Measurements from ENCODE around the gene JUND. TPM values are rescaled to one million over a fixed set of nuclear protein-coding genes. Genes with fewer than 3 reads are reported as not detected.

JUND gene
- total RNA-seq, 1 experiment from 2014 or later, result 221 TPM

- no peak overlapping the region for H3K4me2 ChIP-seq (ENCODE audit: low read length)
- ChIA-PET CTCF (no interaction called here), POLR2A (interaction anchor here (1.2 kb wide), 1 partner anchor 9 kb away, joined by 4 read pairs; no protein-coding TSS in a partner anchor), RAD21 (ENCODE audit: low non-redundant PET in 1 of 2, low total read pairs in 2 of 2, uncharacterized antibody in 2 of 2, unreplicated experiment in 2 of 2) (no interaction called here)
- intact Hi-C loops (cut with micrococcal nuclease), result no loop called here
- no peak for ATAC-seq
- no peak overlapping the region for H2AFZ ChIP-seq (ENCODE audit: low read depth, low read length, poor library complexity, severe bottlenecking)
- DNase-seq (ENCODE audit: low read depth, low spot score), result no peak
- H3K79me2 ChIP-seq (ENCODE audit: insufficient read depth, low read length), result no peaks in the 10 kb centered on the region
- no peaks in the 10 kb centered on the region for H3K9me3 ChIP-seq (ENCODE audit: control insufficient read depth in 1 of 2, insufficient read depth in 1 of 2, low read depth in 1 of 2, low read length in 2 of 2)
- H3K9me2 ChIP-seq (ENCODE audit: insufficient read depth), result no peaks in the 10 kb centered on the region
- no peak overlapping the region for H3K4me3 ChIP-seq (replicated peaks in 1 of 2; ENCODE audit: low read depth in 1 of 2, low read length in 2 of 2)
- H3K4me1 ChIP-seq (ENCODE audit: control insufficient read depth in 1 of 2, insufficient read depth in 2 of 2, low read length in 2 of 2), result peaks cover 33 to 61% of the 10 kb centered on the region in 2 experiments
- no peak overlapping the region for H3K9ac ChIP-seq (ENCODE audit: low read length)
- no peaks in the 10 kb centered on the region for H4K20me1 ChIP-seq (ENCODE audit: insufficient read depth)
- H3K27me3 ChIP-seq (ENCODE audit: insufficient read depth, low read length), result no peaks in the 10 kb centered on the region
- no peak overlapping the region for H3K27ac ChIP-seq (ENCODE audit: low read depth, low read length)
- no peak for TF ChIP-seq EGR1 (IDR thresholded peaks at IDR 0.05; ENCODE audit: low read depth)
- no peak for TF ChIP-seq POLR2AphosphoS5 (IDR thresholded peaks at IDR 0.05; ENCODE audit: low read depth, low read length)
- no peak for TF ChIP-seq ZBTB33 (IDR thresholded peaks at IDR 0.05; ENCODE audit: extremely low read depth, insufficient replicate concordance, low read length)
- TF ChIP-seq YY1 (IDR thresholded peaks at IDR 0.05; ENCODE audit: extremely low read depth, insufficient replicate concordance, low read depth, low read length), result no peak
- no peak for TF ChIP-seq JUND (IDR thresholded peaks at IDR 0.05)
- TF ChIP-seq CTCF (IDR thresholded peaks at IDR 0.05 in 2 of 3, conservative IDR thresholded peaks at IDR 0.05 in 1 of 3; ENCODE audit: borderline replicate concordance in 1 of 3, insufficient read depth in 1 of 3, low read depth in 2 of 3, low read length in 2 of 3), result no peak
- no peak for TF ChIP-seq SRF (IDR thresholded peaks at IDR 0.05; ENCODE audit: low read depth)
- no peak for TF ChIP-seq ELF1 (IDR thresholded peaks at IDR 0.05; ENCODE audit: borderline replicate concordance, low read depth)
- TF ChIP-seq ZFX (IDR thresholded peaks at IDR 0.05), result no peak
- TF ChIP-seq CBX3 (IDR thresholded peaks at IDR 0.05; ENCODE audit: low read depth), result no peak
- TF ChIP-seq REST (IDR thresholded peaks at IDR 0.05; ENCODE audit: low read depth), result no peak
- TF ChIP-seq POLR2A (IDR thresholded peaks at IDR 0.05; ENCODE audit: borderline replicate concordance, extremely low read depth, insufficient read depth, insufficient read length), result no peak
- no peak for TF ChIP-seq FOSL1 (IDR thresholded peaks at IDR 0.05; ENCODE audit: low read depth)
- no peak for TF ChIP-seq SP1 (IDR thresholded peaks at IDR 0.05; ENCODE audit: low read depth)
- no peak for TF ChIP-seq ATF3 (IDR thresholded peaks at IDR 0.05)
- no peak for TF ChIP-seq EZH2phosphoT487 (IDR thresholded peaks at IDR 0.05; ENCODE audit: borderline replicate concordance)
- TF ChIP-seq TCF7L2 (IDR thresholded peaks at IDR 0.05; ENCODE audit: borderline replicate concordance, extremely low read depth, insufficient read depth, insufficient read length), result no peak
- TF ChIP-seq EZH2 (IDR thresholded peaks at IDR 0.05), result no peak
- no peak for TF ChIP-seq RAD21 (IDR thresholded peaks at IDR 0.05; ENCODE audit: low read depth)
- BruUV-seq (replicated peaks), result no TSS peak
- H3K36me3 ChIP-seq (ENCODE audit: control insufficient read depth in 1 of 2, insufficient read depth in 2 of 2, low read length in 2 of 2), result no peaks in the 10 kb centered on the region
Observed at GRCh38 chr19:18287836-18288772, 6.7 kb upstream of the JUND start.

All from HCT116 (cell line).